Endometrial microvascular endothelial cells (primary cell): Measurements from ENCODE around the gene TOMM20. TPM values are rescaled to one million over a fixed set of nuclear protein-coding genes. Genes with fewer than 3 reads are reported as not detected.
"Not testable (repeated sequence)": the region's sequence is repeated elsewhere in the genome, so short reads cannot be mapped to it uniquely, and the experiment has no call there.

Experiments used
- in situ Hi-C: cut with HindIII; loops from 2 replicates; pipeline ENCODE4 v1.10.0; 2017; ENCODE audit warnings: low sequenced_read_pairs, low pct_unique_long_range_greater_than_20kb; ENCODE audit errors: inconsistent ontology term
- total RNA-seq: library from RNA; depleted of rRNA; stranded (reverse); fragments of >200 nt; gene quantifications from one replicate; pipeline ENCODE4 v1.2.3, GENCODE V29; 2015; ENCODE audit errors: inconsistent ontology term

Gene TOMM20
- total RNA-seq, 1 donor from 2014 or later: 80.5 TPM

DNA sequence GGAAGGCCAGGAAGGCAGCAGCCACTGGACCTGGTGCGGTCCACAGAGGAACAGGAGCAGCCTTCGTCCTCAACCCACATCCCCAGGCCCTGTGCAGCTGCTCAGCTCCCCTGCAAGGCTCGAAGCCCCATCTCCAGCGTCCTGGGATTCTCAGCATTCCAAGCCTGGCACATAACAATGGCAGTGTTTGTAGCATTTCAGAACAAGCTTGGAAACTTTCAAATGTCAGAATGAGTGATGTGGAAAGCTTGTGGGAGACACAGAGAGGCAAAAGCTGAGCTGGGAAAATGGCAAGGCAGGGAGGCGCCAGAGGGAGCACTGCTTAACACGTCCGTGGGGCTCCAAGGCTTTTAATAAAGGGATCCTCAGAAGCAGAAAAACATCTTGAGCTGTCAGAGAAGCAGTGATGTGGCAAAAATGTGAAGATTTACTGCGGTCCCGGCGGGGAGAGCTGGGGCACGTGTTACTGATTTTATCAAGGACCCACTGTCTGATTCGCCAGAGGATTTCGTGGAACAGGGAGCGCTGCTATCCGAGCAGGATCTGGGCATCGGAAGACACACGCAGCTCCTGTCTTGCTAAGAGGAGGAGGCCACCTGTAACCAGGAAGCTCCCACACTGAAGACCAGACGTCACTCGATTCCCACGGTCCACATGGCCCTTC lies 38.1 kb downstream of the TOMM20 start:
- in situ Hi-C loops: no loop called here

DNA sequence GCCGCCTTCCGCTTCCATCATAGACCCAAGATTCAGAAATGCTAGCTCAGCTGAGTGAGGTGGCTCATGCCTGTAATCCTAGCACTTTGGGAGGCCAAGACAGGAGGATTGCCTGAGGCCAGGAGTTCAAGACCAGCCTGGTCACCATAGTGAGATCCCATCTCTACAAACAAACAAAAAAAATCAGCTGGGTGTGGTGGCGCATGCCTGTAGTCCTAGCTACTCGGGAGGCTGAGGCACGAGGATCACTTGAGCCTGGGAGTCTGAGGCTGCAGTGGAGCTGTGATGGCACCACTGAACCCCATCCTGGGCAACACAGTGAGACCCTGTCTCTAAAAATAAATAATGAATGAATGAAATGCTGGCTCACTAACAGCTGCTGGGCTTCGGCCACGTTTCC lies 39.7 kb downstream of the TOMM20 start:
- in situ Hi-C loops: no loop called here

DNA sequence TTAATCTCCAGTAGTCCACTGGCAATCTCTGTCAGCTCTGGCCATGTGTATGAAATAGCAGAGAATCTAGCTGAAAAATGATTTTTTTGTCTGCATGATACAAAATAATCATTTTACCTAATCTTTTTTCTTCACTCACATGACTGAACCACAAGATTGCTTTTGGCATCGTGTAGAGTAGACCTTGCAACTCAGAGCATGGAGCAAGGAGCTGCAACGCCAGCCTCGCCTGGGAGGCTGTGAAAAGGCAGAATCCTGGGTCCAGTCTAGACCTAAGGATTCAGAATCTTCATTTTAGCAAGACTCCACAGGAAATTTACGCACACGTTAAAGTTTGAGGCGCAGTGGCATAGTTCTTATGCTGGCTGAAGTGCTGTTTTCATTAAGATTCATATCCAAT lies 40.2 kb downstream of the TOMM20 start:
- in situ Hi-C loops: no loop called here

DNA sequence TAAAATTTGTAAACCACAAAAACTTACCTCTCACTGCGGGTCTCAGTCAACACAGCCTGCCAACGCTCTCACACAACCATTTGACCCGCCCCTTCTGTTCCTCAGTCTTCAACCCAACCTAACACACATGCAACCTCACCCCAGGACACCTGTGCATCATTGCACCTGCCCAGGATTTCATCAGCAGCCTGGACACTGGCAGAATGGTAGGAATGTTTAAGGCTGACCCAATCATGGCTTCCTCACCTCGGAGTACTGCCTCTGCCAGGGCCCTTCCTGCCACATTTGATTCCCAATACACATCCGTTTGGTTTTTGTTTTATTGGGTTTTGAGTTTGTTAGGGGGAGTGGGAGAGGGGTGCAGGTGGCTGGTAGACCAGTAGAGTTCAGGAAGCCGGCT lies 40.7 kb downstream of the TOMM20 start:
- in situ Hi-C loops: no loop called here

DNA sequence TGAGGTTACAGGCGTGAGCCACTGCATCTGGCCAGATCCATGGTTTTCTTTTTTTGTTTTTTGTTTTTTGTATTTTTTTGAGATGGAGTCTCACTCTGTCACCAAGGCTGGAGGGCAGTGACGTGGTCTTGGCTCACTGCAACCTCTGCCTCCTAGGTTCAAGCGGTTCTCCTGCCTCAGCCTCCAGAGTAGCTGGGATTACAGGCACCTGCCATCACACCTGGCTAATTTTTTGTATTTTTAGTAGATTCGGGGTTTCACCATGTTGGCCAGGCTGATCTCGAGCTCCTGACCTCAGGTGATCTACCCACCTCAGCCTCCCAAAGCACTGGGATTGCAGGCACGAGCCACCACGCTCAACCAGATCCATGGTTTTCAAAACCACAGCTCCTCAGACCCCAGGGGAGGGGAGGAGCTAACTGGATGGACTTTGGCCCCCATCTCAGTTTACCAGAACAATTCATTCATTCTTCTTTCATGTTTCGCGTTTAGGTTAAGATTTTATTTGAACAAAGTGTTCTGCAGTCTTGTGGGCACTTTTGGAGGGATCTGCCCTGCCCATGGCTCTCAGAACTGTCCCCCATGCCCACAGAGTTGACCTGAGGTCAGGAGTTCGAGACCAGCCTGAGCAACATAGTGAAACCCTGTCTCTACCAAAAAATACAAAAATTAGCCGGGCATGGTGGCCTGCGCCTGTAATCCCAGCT lies 43.1 kb downstream of the TOMM20 start:
- in situ Hi-C loops: not testable (repeated sequence)

DNA sequence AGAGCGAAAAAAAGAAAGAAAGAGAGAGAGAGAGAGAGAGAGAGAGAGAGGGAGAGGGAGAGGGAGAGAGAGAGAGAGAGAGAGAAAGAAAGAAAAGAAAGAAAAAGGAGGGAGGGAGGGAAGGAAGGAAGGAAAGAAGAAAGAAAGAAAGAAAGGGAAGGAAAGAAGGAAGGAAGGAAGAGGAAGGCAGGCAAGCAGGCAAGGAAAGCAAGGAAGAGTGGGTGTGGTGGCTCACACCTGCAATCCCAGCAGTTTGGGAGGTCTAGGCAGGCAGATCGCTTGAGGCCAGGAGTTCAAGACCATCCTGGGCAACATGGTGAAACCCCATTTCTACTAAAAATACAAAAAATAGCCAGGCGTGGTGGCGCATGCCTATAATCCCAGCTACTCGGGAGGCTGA lies 47.8 kb downstream of the TOMM20 start:
- in situ Hi-C loops: not testable (repeated sequence)

DNA sequence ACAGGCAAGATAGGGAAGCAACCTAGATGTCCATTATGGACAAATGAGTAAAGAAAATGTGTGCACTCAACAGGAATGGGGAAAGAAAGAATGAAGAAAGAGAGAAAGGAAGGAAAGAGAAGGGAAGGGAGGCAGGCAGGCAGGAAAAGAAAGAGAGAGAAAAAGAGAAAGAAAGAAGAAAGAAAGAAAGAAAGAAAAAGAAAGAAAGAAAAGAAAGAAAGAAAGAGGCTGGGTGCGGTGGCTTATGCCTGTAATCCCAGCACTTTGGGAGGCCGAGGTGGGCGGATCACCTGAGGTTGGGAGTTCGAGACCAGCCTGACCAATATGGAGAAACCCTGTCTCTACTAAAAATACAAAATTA lies 48.4 kb downstream of the TOMM20 start:
- in situ Hi-C loops: not testable (repeated sequence)

DNA sequence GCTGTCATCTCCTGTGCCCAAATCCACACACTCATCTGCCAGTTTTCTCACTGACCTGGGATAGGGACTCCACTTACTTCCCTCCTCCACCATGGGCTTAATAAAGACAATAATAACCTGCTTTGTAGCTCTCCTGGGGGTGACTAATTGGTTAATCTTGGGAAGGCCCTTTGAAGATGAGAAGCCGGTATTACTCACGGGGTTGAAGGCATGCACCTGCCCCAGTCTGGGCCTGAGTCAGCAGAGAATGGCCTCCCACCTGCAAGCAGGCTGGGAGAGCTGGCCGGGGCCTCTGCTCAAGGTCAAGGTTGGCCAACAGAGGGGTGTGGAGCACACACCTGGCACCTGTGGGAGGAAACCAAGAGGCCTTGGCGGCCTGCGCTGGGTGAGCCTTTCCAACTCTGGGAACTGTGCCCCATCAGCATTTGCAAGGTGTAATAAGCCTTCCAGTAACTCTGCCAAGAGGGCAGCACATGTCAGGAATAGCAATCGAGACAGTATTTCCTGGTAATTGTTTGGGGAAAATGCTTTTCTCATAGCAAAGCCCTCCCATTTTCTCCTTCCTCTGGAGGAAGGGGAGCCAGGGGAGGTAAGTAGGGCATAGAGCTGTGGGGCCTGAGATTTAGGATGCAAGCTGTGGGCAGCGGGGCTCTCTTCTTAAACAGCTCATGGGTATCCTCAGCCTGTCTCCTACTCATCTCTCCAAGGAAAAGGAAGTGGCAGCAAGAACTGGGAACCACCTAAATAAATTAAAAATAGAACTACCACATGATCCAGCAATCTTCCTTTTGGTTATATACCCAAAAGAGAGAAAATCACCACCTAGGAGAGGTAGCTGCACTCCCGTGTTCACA lies 49.0 kb downstream of the TOMM20 start:
- in situ Hi-C loops: loop anchor here (10.0 kb wide), 4 partner anchors 105 to 465 kb away; partner anchors contain the start of gene IRF2BP2

DNA sequence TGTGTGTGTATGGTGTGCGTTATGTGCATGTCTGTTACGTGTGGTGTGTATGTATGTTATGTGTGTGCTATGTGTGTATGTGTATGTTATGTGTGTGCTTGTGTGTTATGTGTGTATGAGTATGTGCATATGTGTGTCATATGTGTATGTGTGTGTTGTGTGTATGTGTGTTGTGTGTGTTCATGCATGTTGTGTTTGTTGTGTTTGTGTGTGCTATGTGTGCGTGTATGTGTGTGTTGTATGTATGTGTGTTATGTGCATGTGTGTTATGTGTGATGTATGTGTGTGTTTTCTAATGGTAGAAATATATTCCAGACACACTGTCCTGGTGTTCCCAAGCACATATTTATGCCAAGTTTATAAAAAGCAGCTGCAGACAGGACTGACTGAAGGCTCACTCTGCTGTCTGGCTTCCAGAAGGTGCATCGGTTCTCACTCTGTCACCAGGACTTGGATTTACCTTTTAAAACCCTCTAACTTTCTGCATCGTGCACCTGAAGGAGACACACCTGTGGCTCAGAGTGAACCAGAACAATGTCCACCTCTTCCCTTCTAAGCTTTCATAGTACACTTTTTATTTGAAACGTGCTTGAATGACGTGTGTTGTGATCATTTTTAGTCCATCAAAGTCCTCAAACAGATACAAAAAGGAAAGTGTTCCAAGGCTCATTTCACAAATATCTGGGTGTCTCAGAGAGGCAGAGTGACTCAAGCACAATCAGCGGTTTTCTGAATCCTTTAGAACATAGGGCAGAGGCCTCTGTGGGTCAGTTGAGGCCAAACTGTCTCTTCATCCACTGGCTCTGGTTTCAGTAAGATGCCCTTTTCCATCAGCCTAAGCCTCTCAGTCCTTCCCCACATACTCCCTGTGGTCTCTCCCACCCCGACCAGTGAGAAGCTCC lies 49.9 kb downstream of the TOMM20 start:
- in situ Hi-C loops: loop anchor here (10.0 kb wide), 4 partner anchors 104 to 464 kb away; partner anchors contain the start of gene IRF2BP2

DNA sequence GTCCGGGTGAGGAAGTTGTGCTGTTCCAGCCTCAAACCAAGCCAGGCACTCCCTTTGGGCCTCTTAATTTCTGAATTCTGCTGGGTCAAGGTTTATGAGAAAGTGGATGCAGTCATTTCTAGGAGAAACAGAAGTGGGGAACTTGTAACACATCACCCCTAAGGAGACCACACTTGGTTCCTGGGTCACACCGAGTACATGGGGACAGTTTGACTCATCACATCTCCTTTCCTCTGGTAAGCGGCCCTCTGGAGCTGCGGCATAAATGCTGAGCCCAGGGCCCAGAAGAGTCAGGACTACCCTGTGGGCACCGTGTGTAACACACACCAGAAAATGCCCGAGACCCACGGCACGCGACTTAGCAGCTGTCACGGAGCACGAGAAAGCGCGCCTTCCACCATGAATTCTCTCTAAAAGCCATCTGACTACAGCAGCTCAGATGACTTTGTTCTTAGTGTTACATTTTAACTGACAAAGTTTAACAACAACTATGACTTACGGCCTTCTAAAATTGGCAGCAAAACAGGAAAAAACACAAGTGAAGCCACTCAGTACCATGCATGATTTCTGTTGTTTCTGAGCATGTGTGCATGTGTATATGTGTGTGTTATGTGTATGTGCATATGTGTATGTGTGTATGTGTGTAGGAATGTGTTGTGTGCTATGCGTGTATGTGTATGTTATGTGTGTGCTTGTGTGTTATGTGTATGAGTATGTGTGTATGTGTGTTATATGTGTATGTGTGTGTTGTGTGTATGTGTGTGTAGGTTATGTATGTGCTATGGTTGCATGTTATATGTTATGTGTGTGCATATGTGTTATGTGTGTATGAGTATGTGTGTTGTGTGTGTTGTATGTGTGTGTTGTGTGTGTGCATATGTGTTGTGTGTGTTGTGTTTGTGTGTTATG lies 50.8 kb downstream of the TOMM20 start:
- in situ Hi-C loops: loop anchor here (10.0 kb wide), 4 partner anchors 103 to 463 kb away; partner anchors contain the start of gene IRF2BP2

DNA sequence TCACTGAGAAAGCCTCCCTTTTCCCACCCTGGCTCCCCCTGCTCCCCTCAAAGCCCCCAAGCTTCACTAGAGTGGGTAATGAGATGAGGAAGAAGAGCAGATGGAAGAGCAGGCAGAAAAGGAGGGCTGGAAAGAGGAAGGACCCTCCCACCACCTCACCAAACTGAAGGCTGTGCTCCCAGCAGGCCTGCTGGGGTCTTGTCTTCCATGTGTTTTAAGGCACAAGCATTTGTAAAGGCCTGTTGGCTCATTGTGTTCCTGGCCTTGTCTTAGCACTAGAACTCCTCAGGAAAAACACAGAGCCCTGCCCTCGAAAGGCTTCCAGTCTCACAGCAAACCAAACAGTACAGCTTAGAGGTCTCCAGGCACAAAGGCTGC lies 51.5 kb downstream of the TOMM20 start:
- in situ Hi-C loops: loop anchor here (10.0 kb wide), 4 partner anchors 102 to 462 kb away; partner anchors contain the start of gene IRF2BP2

DNA sequence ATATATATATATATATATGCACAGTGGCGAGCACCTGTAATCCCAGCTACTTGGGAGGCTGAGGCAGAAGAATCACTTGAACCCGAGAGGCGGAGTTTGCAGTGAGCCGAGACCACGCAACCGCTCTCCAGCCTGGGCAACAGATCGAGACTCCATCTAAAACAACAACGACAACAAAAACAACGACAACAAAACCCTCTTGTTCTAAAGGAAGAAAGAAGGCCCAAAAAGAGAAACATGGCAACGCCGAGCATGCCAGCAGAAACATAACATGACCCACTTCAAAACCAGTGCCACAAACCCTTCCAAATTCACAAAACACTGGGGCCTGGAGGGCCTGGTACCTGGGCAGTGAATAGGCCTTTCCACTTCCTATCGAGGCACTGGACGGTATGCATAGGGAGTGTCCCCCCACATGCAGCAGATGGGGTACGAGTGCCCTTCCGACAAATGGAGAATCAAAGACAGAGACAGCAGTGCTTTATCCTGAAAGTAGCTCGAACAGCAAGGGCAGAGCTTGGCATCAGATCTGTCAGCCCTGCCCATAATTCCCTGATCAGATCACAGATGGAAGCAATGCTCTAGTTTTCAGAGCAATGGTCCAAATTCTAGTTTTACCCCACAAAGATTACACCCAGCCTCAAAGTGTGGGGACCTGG lies 52.0 kb downstream of the TOMM20 start:
- in situ Hi-C loops: loop anchor here (10.0 kb wide), 4 partner anchors 102 to 462 kb away; partner anchors contain the start of gene IRF2BP2

DNA sequence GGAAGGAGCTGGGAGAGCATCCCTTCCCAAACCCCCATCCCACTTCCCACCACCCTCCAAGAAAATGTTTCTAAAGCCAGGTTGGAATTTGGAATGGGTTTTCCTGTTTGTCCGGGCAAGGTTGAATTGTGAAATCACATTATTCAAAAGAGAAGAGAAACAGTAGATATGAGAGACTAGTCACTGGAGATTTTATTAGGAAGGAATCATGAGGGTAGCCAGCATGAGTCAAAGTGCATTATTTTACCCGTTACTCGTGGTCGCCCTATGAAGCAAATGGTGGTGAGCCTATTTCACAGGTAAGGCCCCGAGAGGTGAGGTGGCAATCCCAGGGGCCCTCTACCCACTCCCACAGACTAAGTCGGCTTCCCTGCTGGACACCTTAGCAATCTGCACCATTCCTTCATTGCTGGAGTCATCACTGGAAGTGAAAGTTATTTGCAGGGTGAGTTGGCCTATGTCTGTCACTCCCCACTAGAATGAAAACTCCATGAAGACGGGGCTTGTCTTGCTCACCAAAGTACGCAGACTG lies 52.8 kb downstream of the TOMM20 start:
- in situ Hi-C loops: loop anchor here (10.0 kb wide), 4 partner anchors 101 to 461 kb away; partner anchors contain the start of gene IRF2BP2

DNA sequence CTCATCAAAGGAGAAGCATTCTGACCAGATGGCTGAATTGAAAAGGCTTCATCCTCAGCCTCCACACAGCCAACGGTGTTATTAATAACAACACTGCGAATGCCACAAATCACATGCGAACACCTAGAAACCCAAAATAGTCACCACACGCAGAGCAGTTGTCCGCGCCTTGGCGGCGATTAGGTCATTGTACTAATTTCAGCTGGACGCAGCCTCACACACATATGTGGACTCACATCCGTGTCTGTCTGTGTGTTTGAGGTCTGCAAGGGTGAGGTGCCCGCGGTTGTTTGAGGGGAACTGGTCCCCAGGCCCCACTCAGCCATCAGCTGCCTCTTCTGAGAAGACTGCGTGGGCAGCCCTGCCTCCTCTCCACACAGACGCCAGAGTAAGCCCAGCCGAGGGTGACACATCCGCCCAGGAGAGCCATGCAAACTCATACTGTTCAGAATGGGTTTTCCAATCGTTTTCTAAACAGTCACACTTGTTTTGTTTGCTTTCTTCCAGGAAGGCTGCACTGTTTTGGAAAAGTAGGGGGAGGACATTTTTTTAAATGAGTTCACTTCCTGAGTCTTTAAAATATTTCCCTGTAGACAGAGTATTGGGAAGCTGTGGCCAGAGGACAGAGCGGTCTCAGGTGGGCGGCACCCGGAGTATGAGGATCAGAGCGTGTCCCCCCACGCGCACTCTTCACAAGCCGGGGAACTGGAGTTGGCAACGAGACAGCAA lies 53.4 kb downstream of the TOMM20 start:
- in situ Hi-C loops: loop anchor here (10.0 kb wide), 4 partner anchors 100 to 460 kb away; partner anchors contain the start of gene IRF2BP2

DNA sequence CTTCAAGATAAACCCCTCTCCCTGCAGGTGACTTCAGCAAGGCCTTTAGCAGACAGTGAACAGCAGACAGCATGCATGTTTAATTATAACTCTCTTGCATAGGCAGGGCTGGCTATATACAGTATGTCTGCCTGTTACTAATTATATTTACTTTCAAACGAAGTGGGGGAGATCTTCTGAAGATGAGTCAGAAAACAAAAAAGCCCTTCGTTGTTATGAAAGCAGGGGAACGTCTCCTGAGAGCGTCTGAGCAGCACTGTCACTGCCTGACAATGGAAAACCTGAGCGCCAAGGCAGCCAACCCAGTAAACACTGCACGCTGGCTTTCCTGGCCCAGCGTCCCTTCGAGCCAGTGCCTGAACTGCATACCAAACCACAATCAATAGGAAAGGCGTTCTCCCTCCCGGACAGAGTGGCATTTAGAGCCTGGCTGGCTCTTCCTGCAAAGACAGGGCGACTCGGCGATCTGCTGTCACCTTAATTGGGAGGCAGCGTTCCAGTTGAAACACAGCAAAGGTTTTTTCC lies 54.1 kb downstream of the TOMM20 start:
- in situ Hi-C loops: loop anchor here (10.0 kb wide), 4 partner anchors 100 to 460 kb away; partner anchors contain the start of gene IRF2BP2
